Activated CD4-positive, alpha-beta T cell treated with anti-CD3 and anti-CD28 coated beads, Interleukin-2, amount 50 U/mL, for 16 hours (primary cell): ENCODE results near the gene FGFR4.
A peak's percentile ranks its signal among the peaks of the same experiment; 100 is the strongest.
"Not testable (repeated sequence)": the region's sequence is repeated elsewhere in the genome, so short reads cannot be mapped to it uniquely, and the experiment has no call there.

Experiments
- DNase-seq: peaks from one replicate; pipeline ENCODE4 v3.0.0-alpha.2; 2020

The FGFR4 gene

GRCh38 chr5:177086654-177087397 lies at the start of gene FGFR4:
TSS of gene FGFR4 (plus strand) at chr5:177086915. CDS start at chr5:177089603, 2,688 bp downstream.
- DNase-seq: peak; percentile 64

GRCh38 chr5:177036921-177037320 lies 49.8 kb upstream of the FGFR4 start:
- no peak for DNase-seq

GRCh38 chr5:177040814-177041420 lies 45.8 kb upstream of the FGFR4 start:
- no peak for DNase-seq

DNA sequence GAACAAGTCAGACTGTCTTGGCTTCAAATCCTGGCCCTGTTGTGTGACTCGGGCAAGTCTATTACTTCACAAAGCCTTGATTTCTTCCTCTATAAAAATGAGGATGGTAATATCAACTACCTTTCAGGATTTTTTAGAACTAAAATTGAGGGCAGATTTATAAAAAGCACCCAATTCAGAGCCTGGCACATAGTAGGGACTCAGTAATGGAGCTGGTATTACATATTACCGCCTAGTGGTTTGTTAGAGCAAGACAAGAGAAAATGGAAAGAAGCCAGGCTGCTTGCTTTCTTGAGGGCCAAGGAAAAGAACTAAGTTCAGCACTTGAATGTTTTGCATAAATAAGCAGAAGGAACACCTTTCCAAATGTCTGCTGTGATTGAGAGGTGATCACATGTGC lies 44.8 kb upstream of the FGFR4 start:
- no peak for DNase-seq

GRCh38 chr5:177043114-177043513 lies 43.6 kb upstream of the FGFR4 start:
- no peak for DNase-seq

GRCh38 chr5:177043958-177044357 lies 42.8 kb upstream of the FGFR4 start:
- no peak for DNase-seq

DNA sequence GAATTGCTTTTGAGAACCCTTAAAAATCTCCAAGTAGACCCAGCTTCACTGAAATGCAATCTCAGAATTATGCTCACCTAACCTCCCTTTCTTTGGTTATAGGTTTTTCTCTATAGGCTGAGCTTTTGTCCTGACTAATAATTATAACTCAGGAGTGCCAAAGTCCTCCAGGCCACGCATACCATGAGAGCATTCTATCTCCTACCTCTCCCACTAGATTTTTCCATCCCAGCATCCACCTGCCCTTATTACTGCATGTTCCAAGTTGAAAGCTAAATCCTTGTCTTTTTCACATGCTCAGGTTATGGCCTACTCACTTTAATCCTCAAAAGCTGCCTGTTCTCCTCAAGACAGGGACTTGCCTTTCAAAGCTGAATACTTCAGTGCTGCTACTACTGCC lies 42.1 kb upstream of the FGFR4 start:
- no peak for DNase-seq

- DNase-seq: no peak
Measured at GRCh38 chr5:177045631-177046030, 41.1 kb upstream of the FGFR4 start.

DNA sequence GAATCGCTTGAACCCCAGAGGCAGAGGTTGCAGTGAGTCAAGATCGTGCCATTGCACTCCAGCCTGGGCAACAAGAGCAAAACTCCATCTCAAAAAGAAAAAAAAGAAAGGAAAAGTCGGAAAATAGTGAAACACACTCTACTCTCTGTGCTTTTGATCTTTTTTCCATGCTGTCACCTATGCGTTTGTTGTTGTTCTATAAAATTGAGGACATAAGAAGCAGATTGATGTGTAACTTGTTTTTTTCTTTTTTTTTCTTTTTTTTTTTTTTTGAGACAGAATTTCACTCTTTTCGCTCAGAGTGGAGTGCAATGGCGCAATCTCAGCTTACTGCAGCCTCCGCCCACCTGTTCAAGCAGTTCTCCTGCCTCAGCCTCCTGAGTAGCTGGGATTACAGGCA lies 38.2 kb upstream of the FGFR4 start:
- not testable (repeated sequence) for DNase-seq

DNA sequence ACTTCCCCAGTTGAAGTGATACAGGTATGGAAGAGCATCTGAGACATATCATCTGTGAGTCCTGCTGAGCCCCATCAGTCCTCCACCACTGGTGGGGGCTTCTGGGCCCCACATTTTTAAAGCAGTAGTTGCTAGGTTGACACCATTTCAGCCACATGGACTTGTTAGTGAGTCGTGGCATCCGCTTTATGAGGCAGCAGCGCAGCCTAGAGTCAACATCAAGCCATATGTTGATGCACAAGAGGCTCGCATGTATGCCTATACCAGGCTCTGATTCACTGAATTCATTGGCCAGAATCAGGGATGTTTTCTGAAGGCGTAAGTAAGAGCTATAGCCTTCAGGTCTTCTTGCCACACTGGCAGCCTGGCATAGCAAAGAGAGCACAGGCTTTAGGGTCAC lies 37.4 kb upstream of the FGFR4 start:
- DNase-seq: no peak

DNA sequence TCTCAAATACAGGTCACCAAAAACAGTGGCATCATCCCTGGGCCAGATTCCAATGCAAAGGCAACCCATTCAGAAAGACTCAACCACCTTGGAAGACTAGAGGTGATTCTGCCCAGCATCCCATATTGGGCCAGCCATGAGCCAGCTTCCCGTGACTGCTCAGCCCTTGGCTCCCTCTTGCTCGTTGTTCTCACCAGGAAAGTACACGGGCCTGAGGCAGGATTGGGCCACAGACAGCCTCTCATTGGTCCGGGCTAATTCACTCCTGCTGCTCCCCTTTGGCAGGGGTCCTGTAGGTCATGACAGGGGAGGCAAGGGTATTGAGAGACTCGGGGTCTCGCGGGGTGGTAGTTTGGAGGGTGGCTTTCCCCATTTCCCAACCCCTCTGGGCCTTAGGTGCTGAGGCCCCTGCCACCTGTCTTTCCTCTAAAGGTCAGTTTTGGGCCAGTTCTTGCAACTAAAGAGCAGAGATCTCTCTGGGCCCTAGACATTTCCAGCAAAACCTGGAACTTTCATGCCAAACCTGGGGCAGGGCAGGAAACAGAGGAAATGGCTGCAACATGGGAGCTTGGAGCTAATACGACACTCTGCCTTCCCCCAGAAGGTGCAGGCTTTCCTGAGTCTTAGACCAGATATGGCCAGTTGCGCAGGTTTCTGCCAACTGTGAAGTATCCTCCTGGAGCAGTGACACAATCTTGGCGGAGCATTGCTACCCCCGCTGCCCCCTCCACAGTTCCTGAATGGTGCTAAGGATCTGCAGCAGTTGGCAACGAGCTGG lies 22.0 kb upstream of the FGFR4 start:
- no peak for DNase-seq

DNA sequence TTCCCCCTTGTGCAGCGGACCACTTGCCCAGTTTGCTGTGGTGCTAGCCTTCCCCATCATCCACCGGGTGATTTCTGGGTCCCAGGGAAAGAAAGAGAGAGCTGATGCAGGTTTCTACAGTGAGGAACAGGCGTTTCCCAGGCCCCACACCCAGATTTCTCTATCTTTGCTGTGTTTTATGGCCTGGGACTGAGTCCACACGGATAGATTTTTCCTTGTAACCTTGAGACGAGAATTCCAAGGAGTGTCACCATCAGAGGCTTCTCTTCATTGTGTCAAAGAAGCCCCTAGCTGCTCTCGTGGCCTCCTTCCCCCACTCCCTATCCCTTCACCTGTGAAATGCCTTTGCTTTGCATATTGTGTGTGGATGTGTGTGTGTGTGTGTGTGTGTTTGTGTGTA lies 21.2 kb upstream of the FGFR4 start:
- no peak for DNase-seq

DNA sequence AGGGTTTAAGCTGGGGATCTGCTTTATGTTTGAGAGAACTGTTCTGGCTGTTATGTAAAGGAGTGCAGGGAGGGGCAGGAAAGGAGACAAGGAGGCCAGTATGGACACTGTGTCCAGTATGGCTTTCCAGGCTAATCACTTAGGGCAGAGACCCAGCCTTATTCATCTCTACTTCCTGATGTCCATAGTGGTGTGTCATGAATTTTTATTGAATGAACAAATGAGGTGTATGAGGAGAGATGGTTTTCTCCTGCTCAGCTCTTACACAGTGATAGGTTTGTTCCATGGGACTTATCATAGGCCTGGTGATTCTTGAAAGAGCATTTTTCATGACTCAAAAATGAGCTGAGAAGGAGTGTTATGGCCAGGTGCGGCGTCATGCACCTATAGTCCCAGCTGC lies 20.5 kb upstream of the FGFR4 start:
- DNase-seq: no peak

DNA sequence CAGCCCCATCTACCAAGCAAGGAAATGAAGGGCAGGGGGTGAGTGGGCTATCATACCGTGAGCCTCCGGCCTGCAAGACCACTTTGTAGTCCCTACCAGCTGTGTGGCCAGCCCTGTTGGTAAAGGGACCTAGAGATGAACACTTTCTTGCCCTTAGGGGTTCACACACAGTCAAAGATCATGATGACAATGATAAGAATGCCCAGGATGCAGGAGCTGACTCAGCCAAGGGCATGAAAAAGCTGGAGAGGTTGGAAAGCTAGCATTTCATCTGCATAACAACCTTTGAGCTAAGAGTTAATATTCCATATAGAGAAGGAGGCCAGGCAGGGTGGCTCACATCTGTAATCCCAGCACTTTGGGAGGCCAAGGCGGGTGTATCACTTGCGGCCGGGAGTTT lies 19.2 kb upstream of the FGFR4 start:
- DNase-seq: no peak

GRCh38 chr5:177070536-177071191 lies 16.1 kb upstream of the FGFR4 start:
- DNase-seq: no peak

GRCh38 chr5:177071666-177072385 lies 14.9 kb upstream of the FGFR4 start:
- peak; percentile 76 for DNase-seq

- no peak for DNase-seq
Measured at GRCh38 chr5:177077335-177077734, 9.4 kb upstream of the FGFR4 start.

GRCh38 chr5:177079606-177080005 lies 7.1 kb upstream of the FGFR4 start:
- no peak for DNase-seq

GRCh38 chr5:177080265-177080664 lies 6.5 kb upstream of the FGFR4 start:
- DNase-seq: no peak

DNA sequence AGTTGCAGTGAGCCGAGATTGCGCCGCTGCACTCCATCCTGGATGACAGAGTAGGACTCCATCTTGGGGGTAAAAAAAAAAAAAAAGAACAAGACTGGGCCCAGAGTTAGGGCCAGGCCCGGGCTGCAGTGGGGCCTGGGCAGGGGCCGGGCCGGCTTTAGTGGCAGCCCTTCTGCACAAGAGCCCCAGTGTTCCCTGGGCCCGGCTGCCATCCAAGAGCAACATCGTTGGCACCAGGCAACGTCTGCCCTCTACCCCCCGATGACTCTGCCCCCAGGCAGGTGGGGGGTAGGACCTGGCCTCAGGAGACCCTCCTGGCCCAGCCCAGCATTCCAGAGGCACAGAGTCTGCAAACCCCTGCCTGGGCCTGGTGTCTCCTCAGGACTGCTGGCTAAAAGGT lies 4.9 kb upstream of the FGFR4 start:
- DNase-seq: no peak

- DNase-seq: no peak
Measured at GRCh38 chr5:177083357-177083756, 3.4 kb upstream of the FGFR4 start.

DNA sequence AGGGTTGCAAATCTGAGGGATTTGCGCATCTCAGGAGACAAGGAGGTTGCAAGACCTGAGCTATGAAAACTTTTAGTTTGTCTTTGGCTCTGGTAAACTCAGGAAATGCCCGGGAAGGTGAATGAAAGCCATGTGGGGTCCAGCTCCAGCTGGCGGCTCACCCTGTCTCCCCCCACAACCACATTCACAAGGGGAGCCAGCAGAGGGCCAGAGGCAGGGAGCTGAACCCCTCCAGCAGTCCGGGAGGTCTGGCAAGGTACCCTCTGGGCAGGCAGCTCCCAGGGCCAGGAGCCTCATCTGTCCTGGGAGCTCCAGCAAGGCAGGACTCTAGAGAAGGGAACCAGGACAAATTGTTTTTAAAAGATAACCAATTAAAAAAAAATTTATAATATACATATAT lies 2.5 kb upstream of the FGFR4 start:
- no peak for DNase-seq
